H1 (cell line): ENCODE results near the gene ADCY5. TPM values are rescaled to one million over a fixed set of nuclear protein-coding genes. Genes with fewer than 3 reads are reported as not detected.

ENCODE experiments used
- CTCF ChIA-PET: fragments of 300-600 bp; sonication (Branson Sonifier 250); formaldehyde crosslinking; loops from one replicate; lab custom pipeline; 2021; ENCODE audit not compliant: partially characterized antibody; lab: Charles Lee
- POLR2A ChIA-PET: fragments of 300-600 bp; sonication (Branson Sonifier 250); formaldehyde crosslinking; loops from one replicate; lab custom pipeline; 2021; ENCODE audit warnings: inconsistent platforms; ENCODE audit not compliant: partially characterized antibody; lab: Charles Lee
- DNase-seq, 2 experiments: peaks; one replicate each; pipeline versions ENCODE4 v3.0.0 to v3.0.0-alpha.2; 2010 to 2022; ENCODE audit warnings: low spot score in 2 of 2, low read depth in 1 of 2, mixed read lengths in 1 of 2
- FAIRE-seq: peaks from 2 replicates; lab custom pipeline; 2011; peaks lifted over from hg19 to GRCh38; lab: Jason Lieb, UNC
- H2AFZ ChIP-seq: 2 replicates; pipeline ENCODE4 v1.8.1; 2012; ENCODE audit warnings: low read length, inconsistent platforms
- H2AK5ac ChIP-seq: 2 replicates; pipeline ENCODE4 v1.6.1; 2013; ENCODE audit warnings: low read depth, low read length
- H2BK120ac ChIP-seq: replicated peaks from 2 replicates; pipeline ENCODE3; 2013; ENCODE audit warnings: low read depth, low read length, inconsistent platforms
- H2BK12ac ChIP-seq: 2 replicates; pipeline ENCODE4 v1.6.1; 2013; ENCODE audit warnings: low read depth, low read length
- H2BK15ac ChIP-seq: 2 replicates; pipeline ENCODE4 v1.6.1; 2013; ENCODE audit warnings: low read length
- H2BK20ac ChIP-seq: 2 replicates; pipeline ENCODE4 v1.6.1; 2013; ENCODE audit warnings: low read length
- H2BK5ac ChIP-seq: 2 replicates; pipeline ENCODE4 v1.6.1; 2013; ENCODE audit warnings: low read depth, low read length
- H3K14ac ChIP-seq: 2 replicates; pipeline ENCODE4 v1.6.1; 2013; ENCODE audit warnings: inconsistent platforms; ENCODE audit not compliant: insufficient read length
- H3K18ac ChIP-seq: 2 replicates; pipeline ENCODE4 v1.6.1; 2013; ENCODE audit warnings: low read length; ENCODE audit errors: extremely low read depth
- H3K23ac ChIP-seq: 2 replicates; pipeline ENCODE4 v1.6.1; 2013; ENCODE audit warnings: inconsistent platforms; ENCODE audit not compliant: insufficient read length
- H3K23me2 ChIP-seq: 2 replicates; pipeline ENCODE4 v1.6.1; 2013; ENCODE audit warnings: low read depth, low read length
- H3K27ac ChIP-seq: 2 replicates; pipeline ENCODE4 v1.6.1; 2011; ENCODE audit warnings: low read depth, low read length, inconsistent platforms
- H3K27me3 ChIP-seq, 4 experiments: replicated peaks in 1 of 4; 1 replicate in 1 of 4; 2 replicates in 3 of 4; pipeline versions ENCODE4 v1.6.1 to v1.8.1; 2011 to 2013; ENCODE audit warnings: low read length in 3 of 4, mild to moderate bottlenecking in 3 of 4, inconsistent platforms in 2 of 4, mixed read lengths in 2 of 4, moderate library complexity in 1 of 4; ENCODE audit not compliant: control insufficient read depth in 3 of 4, insufficient read depth in 3 of 4; ENCODE audit errors: extremely low read depth in 1 of 4
- H3K36me3 ChIP-seq, 4 experiments: 2 replicates each; pipeline versions ENCODE4 v1.6.1 to v1.8.1; 2011 to 2013; ENCODE audit warnings: mild to moderate bottlenecking in 4 of 4, low read length in 3 of 4, moderate library complexity in 2 of 4, control low read depth in 1 of 4, inconsistent platforms in 1 of 4; ENCODE audit not compliant: insufficient read depth in 4 of 4, control insufficient read depth in 2 of 4
- H3K4ac ChIP-seq: replicated peaks from 2 replicates; pipeline ENCODE3; 2013; ENCODE audit warnings: low read length, low read depth, mixed read lengths, inconsistent platforms; ENCODE audit not compliant: insufficient read length
- H3K4me1 ChIP-seq, 4 experiments: replicated peaks in 1 of 4; 1 replicate in 1 of 4; 2 replicates in 3 of 4; pipeline versions ENCODE4 v1.6.1 to v1.8.1; 2011 to 2013; ENCODE audit warnings: low read length in 3 of 4, inconsistent platforms in 2 of 4, mixed read lengths in 1 of 4; ENCODE audit not compliant: insufficient read depth in 4 of 4, control insufficient read depth in 3 of 4
- H3K4me2 ChIP-seq, 2 experiments: 2 replicates each; pipeline versions ENCODE4 v1.6.1 to v1.8.1; 2011 to 2013; ENCODE audit warnings: low read depth in 2 of 2, low read length in 2 of 2, control low read depth in 1 of 2, inconsistent platforms in 1 of 2, mild to moderate bottlenecking in 1 of 2; ENCODE audit not compliant: insufficient read depth in 1 of 2
- H3K4me3 ChIP-seq, 4 experiments: fragments of 200-600, 300-600 bp in 1 of 4; sonication (generic), shearing (Covaris generic), sonication (Bioruptor Twin) in 1 of 4; 2 replicates each; pipeline versions ENCODE4 v1.5.1 to v1.8.1; 2011 to 2016; ENCODE audit warnings: low read length in 4 of 4, low read depth in 3 of 4, control low read depth in 2 of 4, inconsistent platforms in 2 of 4, mild to moderate bottlenecking in 2 of 4, mixed read lengths in 1 of 4, moderate library complexity in 1 of 4; ENCODE audit not compliant: insufficient read depth in 2 of 4; ENCODE audit errors: extremely low read depth in 1 of 4
- H3K56ac ChIP-seq: replicated peaks from 2 replicates; pipeline ENCODE3; 2013; ENCODE audit warnings: low read depth, mild to moderate bottlenecking, mixed read lengths, low read length, inconsistent platforms; ENCODE audit not compliant: insufficient read length
- H3K79me1 ChIP-seq: 2 replicates; pipeline ENCODE4 v1.6.1; 2013; ENCODE audit warnings: low read depth, low read length, control low read depth
- H3K79me2 ChIP-seq, 2 experiments: 2 replicates each; pipeline versions ENCODE4 v1.6.1 to v1.8.1; 2012 to 2013; ENCODE audit warnings: low read length in 2 of 2, mild to moderate bottlenecking in 2 of 2, inconsistent platforms in 1 of 2; ENCODE audit not compliant: insufficient read depth in 2 of 2, control insufficient read depth in 1 of 2
- H3K9ac ChIP-seq, 4 experiments: replicated peaks in 1 of 4; 1 replicate in 1 of 4; 2 replicates in 3 of 4; pipeline versions ENCODE4 v1.6.1 to v1.8.1; 2011 to 2013; ENCODE audit warnings: low read depth in 3 of 4, low read length in 3 of 4, control low read depth in 2 of 4, mild to moderate bottlenecking in 2 of 4, moderate library complexity in 2 of 4, inconsistent platforms in 1 of 4; ENCODE audit errors: extremely low read depth in 1 of 4
- H3K9me3 ChIP-seq, 2 experiments: 2 replicates each; pipeline versions ENCODE4 v1.6.1 to v1.8.1; 2012 to 2013; ENCODE audit warnings: mild to moderate bottlenecking in 2 of 2, moderate library complexity in 2 of 2, control low read depth in 1 of 2, inconsistent platforms in 1 of 2, low read depth in 1 of 2, low read length in 1 of 2, mixed read lengths in 1 of 2; ENCODE audit not compliant: insufficient read depth in 2 of 2
- H4K20me1 ChIP-seq, 2 experiments: replicated peaks in 1 of 2; 2 replicates each; pipeline versions ENCODE3 to v1.8.1; 2011 to 2013; ENCODE audit warnings: inconsistent platforms in 2 of 2, low read length in 2 of 2, mild to moderate bottlenecking in 1 of 2; ENCODE audit not compliant: insufficient read depth in 2 of 2, control insufficient read depth in 1 of 2
- H4K5ac ChIP-seq: 2 replicates; pipeline ENCODE4 v1.6.1; 2013; ENCODE audit warnings: low read length, low read depth, mixed read lengths, inconsistent platforms; ENCODE audit not compliant: insufficient read length
- H4K8ac ChIP-seq: 2 replicates; pipeline ENCODE4 v1.8.0; 2013; ENCODE audit warnings: mild to moderate bottlenecking, moderate library complexity, low read length, inconsistent platforms; ENCODE audit not compliant: insufficient read depth; ENCODE audit errors: extremely low read depth
- H4K91ac ChIP-seq: replicated peaks from 2 replicates; pipeline ENCODE3; 2013; ENCODE audit warnings: low read length, mixed read lengths, inconsistent platforms; ENCODE audit not compliant: insufficient read length
- ASH2L ChIP-seq: fragments of 200-600, 300-600 bp; sonication (generic); IDR thresholded peaks from one replicate; pipeline ENCODE4 v1.7.1; 2017; ENCODE audit warnings: low read length
- CHD1 ChIP-seq: IDR thresholded peaks from 2 replicates; pipeline ENCODE4 v1.6.1; 2012; ENCODE audit warnings: low read depth, low read length, improper control_type of control experiment
- CTCF ChIP-seq, 3 experiments: IDR thresholded peaks; 1 replicate in 2 of 3; 2 replicates in 1 of 3; pipeline versions ENCODE4 v1.5.1 to v1.6.1; 2011; ENCODE audit warnings: low read length in 3 of 3, mild to moderate bottlenecking in 3 of 3, inconsistent platforms in 2 of 3, low read depth in 1 of 3, moderate library complexity in 1 of 3; ENCODE audit not compliant: insufficient read depth in 1 of 3; ENCODE audit errors: control extremely low read depth in 1 of 3
- HDAC2 ChIP-seq, 2 experiments: fragments of 300-600 bp in 1 of 2; sonication (generic) in 1 of 2; IDR thresholded peaks; 2 replicates each; pipeline ENCODE4 v1.6.1; 2011 to 2012; ENCODE audit warnings: low read depth in 2 of 2, low read length in 2 of 2, mild to moderate bottlenecking in 2 of 2, moderate library complexity in 2 of 2, borderline replicate concordance in 1 of 2, inconsistent platforms in 1 of 2
- HDAC6 ChIP-seq: IDR thresholded peaks from one replicate; pipeline ENCODE4 v1.7.1; 2012; ENCODE audit warnings: low read depth, mild to moderate bottlenecking, inconsistent platforms, low read length, moderate library complexity
- POLR2A ChIP-seq, 2 experiments: IDR thresholded peaks; 1 replicate in 1 of 2; 2 replicates in 1 of 2; pipeline ENCODE4 v1.6.1; 2011; ENCODE audit warnings: low read depth in 2 of 2, low read length in 2 of 2, mild to moderate bottlenecking in 2 of 2; ENCODE audit errors: control extremely low read depth in 1 of 2
- RBBP5 ChIP-seq: IDR thresholded peaks from 2 replicates; pipeline ENCODE4 v1.7.1; 2012; ENCODE audit warnings: low read depth, mild to moderate bottlenecking, inconsistent platforms, low read length, moderate library complexity, borderline replicate concordance
- RFX5 ChIP-seq: IDR thresholded peaks from 2 replicates; pipeline ENCODE4 v1.6.1; 2011; ENCODE audit warnings: low read depth, low read length, improper control_type of control experiment, borderline replicate concordance
- RXRA ChIP-seq: IDR thresholded peaks from 2 replicates; pipeline ENCODE4 v1.6.1; 2011; ENCODE audit warnings: low read depth, mild to moderate bottlenecking, low read length, moderate library complexity; ENCODE audit not compliant: insufficient read depth
- SIX5 ChIP-seq: IDR thresholded peaks from 2 replicates; pipeline ENCODE4 v1.6.1; 2011; ENCODE audit warnings: mild to moderate bottlenecking, low read depth, low read length
- WGBS, 2 experiments: shearing (Covaris generic) in 1 of 2; methylation state at CpG; one replicate each; pipeline versions ENCODE4 v1.1.6 to v1.1.7; 2013 to 2015; ENCODE audit warnings: low lambda C conversion rate in 2 of 2, mixed read lengths in 2 of 2, inconsistent platforms in 1 of 2, low coverage in 1 of 2, missing lambda C conversion rate in 1 of 2; ENCODE audit not compliant: insufficient replicate concordance in 2 of 2, insufficient coverage in 1 of 2, insufficient read length in 1 of 2; ENCODE audit errors: extremely low coverage in 1 of 2, missing lambda C conversion rate in 1 of 2; 5-methylcytosine and 5-hydroxymethylcytosine counted together
- polyA plus RNA-seq, 7 experiments: library from polyadenylated mRNA; depleted of rRNA in 3 of 7; stranded (reverse) in 5 of 7; unstranded in 2 of 7; fragments of >200 nt in 5 of 7; fragments of 200-250 nt in 2 of 7; gene quantifications; 1 replicate in 5 of 7; 2 replicates in 1 of 7; 4 replicates in 1 of 7; pipeline versions ENCODE4 v1.2.1 to v1.2.3, GENCODE V29; 2011 to 2013; ENCODE audit warnings: missing spikeins in 2 of 7, mixed read lengths in 2 of 7
- total RNA-seq: library from RNA; stranded (reverse); fragmentation: NEBNext Ultra II Directional; extraction: Animal tissue kit (Norgen Biotek cat#: 25700); gene quantifications from 2 replicates; pipeline ENCODE4 v1.2.1, GENCODE V29; 2021

ADCY5 gene
- total and polyA plus RNA-seq, 2 of the 8 experiments (the other 6 are each of a cell fraction or from before 2014, with no cell fraction given): 18.9 to 40.8 TPM

- no peak overlapping the region for H2BK15ac ChIP-seq
- no peak overlapping the region for H3K4me2 ChIP-seq
- H4K91ac ChIP-seq: no peak overlapping the region
- no peak overlapping the region for H4K5ac ChIP-seq
- no peaks in the 10 kb centered on the region for H3K23me2 ChIP-seq
- H4K8ac ChIP-seq: no peak overlapping the region
- H2AK5ac ChIP-seq: no peak overlapping the region
- no peak overlapping the region for H2BK120ac ChIP-seq
- POLR2A ChIA-PET: interaction anchor here (0.6 to 7.0 kb wide), 4 partner anchors 15 to 22 kb away, joined by 5 to 35 read pairs (median 6); no protein-coding TSS in a partner anchor
- H3K27ac ChIP-seq: no peak overlapping the region
- H2BK5ac ChIP-seq: no peak overlapping the region
- no peaks in the 10 kb centered on the region for H3K79me1 ChIP-seq
- CTCF ChIA-PET: interaction anchor here (1.0 to 17.6 kb wide), 8 partner anchors 10 to 405 kb away, joined by 3 to 245 read pairs (median 6); no protein-coding TSS in a partner anchor
- no peak overlapping the region for H2BK20ac ChIP-seq
- H3K9me3 ChIP-seq: no peaks in the 10 kb centered on the region
- no peak overlapping the region for H3K9ac ChIP-seq
- DNase-seq: no peak
- H3K27me3 ChIP-seq: no peaks in the 10 kb centered on the region
- H3K23ac ChIP-seq: no peak overlapping the region
- H3K4me1 ChIP-seq: peaks cover 0 to 2% (median 0%) of the 10 kb centered on the region in 4 experiments; a peak in 1 of 7 replicates
- no peak for FAIRE-seq
- 92% methylated on average over 6 of the region's 7 CpGs; no CpG with 5 or more reads in 1 of the 2 experiments for WGBS, 2 experiments
- no peak overlapping the region for H3K18ac ChIP-seq
- no peak overlapping the region for H3K56ac ChIP-seq
- H3K36me3 ChIP-seq: peaks cover 0 to 10% (median 4%) of the 10 kb centered on the region in 4 experiments; a peak in 4 of 8 replicates
- H2AFZ ChIP-seq: no peak overlapping the region
- H3K4me3 ChIP-seq: no peak overlapping the region
- TF ChIP-seq HDAC2 (IDR thresholded peaks at IDR 0.05; ENCODE audit: borderline replicate concordance in 1 of 2, low read depth in 2 of 2, low read length in 2 of 2) (no peak), POLR2A (IDR thresholded peaks at IDR 0.05; ENCODE audit: control extremely low read depth in 1 of 2, low read depth in 2 of 2, low read length in 2 of 2) (no peak), RXRA (no peak), RBBP5 (no peak), ASH2L (no peak), RFX5 (no peak), CHD1 (no peak), HDAC6 (no peak), SIX5 (no peak), CTCF (IDR thresholded peaks at IDR 0.05; ENCODE audit: control extremely low read depth in 1 of 3, insufficient read depth in 1 of 3, low read depth in 1 of 3, low read length in 3 of 3) (no peak)
- H2BK12ac ChIP-seq: no peak overlapping the region
- no peak overlapping the region for H3K14ac ChIP-seq
- H3K79me2 ChIP-seq: no peaks in the 10 kb centered on the region
- peaks cover 0 to 2% of the 10 kb centered on the region in 2 experiments for H4K20me1 ChIP-seq
- no peak overlapping the region for H3K4ac ChIP-seq
These were observed 152.6 kb downstream of the ADCY5 start for GRCh38 chr3:123296261-123296660.
